COLO668 (cell line): ENCODE data around the gene HMX3.
A peak's percentile ranks its signal among the peaks of the same experiment; 100 is the strongest.

Experiments
- DNase-seq: peaks from one replicate; lab custom pipeline; 2025; ENCODE audit not compliant: unreplicated experiment; lab: John Stamatoyannopoulos, UW

HMX3 gene

DNA sequence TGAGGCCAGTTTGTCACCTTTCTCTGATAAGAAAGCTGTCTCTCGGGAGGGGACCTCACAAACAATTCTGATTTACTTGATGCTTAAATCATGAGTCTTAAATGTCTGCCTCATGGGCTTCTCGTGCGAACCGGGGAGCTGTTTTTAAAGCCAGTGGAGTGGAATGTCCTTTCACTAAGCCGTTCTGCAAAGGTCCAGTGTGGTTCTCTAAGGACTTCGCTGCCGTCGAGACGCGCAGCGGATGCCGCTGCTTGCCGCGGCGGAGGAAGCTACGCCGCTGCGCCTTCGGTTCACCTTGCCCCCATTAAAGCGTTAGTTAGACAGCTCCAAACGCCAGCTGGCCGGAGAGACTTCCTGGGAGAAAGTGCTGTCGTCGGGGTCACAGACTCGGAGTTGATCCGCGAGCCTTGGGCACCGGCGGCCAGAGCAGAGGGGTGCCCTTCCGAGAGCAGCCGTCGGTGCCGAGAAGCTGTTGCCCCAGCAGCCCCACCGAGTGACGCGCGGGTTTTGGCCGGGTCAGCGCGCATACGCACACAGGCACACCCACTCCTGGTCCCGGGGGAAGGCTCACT, 1.3 kb upstream of the HMX3 start:
- no peak for DNase-seq

GRCh38 chr10:123134915-123135414, 805 bp upstream of the HMX3 start:
- peak; percentile 17 for DNase-seq

DNA sequence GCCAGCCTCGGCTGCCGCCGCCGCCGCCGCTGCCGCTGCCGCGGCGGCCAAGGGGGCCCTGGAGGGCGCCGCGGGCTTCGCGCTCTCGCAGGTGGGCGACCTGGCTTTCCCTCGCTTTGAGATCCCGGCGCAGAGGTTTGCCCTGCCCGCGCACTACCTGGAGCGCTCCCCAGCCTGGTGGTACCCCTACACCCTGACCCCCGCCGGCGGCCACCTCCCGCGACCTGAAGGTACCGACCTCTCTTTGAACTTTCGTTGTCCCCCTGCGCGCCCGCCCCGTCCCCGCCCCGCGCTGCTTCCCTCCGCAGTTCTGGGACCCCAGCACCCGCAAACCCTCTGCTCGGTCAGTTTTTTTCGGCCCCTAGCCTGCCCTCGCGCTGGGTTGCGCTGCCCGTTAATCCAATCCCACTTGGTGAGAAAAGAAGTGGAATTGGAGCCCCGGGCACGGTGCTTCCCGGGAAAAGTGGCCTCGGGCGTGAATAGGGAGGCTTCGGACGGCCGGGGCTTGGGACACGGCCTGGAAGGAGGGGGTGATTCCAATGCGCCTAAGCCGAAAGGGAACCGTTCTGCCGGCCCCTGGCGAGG, 543 bp downstream of the HMX3 start:
- no peak for DNase-seq

GRCh38 chr10:123136806-123137642, 1.3 kb downstream of the HMX3 start:
- peak; percentile 25 for DNase-seq

DNA sequence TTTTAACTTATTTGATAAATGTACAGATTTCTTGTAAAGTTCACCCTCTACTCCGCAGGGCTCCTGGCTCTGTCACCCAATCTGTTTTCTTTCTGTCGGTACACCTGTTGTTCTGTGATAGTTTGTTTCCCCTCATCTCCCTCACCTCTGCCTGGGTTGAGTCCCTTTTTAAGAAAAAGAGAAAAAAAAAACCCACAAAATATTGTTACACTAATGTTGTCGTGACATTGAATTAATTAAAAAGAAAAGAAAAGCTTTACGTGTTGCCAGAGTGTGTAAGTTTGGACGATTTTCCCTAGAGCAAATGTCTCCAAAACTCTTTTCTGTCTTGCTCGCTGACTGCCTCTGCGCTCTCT, 3.4 kb downstream of the HMX3 start:
- no peak for DNase-seq

DNA sequence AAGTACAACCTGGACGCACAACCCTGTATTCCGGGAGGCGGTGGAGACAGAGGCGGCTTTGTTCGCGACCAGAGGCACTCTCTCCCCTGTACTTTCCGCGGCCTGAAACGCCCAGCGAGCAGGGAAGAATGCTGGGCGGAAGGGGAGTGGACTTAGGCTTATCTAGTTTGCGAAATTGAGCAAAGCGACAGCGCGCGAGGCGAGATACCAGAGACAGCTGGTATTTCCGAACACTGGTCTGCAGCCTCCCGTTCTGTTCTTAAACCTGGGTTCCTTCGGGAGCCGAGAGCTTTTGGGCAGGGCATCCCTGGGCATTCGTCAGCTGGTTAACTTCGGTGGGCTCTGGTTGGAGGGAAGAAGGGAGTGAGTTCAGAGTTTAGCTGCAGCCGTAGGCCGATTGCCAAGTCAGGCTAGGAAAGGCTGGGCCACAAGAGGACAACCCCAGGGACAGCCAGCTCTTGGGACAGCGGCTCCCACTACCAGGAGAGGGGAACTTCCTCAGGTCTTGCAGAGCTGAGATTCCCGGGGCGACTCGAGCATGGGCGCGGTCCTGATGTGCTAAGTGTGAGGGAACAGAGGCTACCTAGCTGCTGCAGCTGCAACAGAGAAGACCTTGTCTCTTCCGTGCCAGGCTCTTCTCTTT, 3.9 kb downstream of the HMX3 start:
- DNase-seq = no peak

DNA sequence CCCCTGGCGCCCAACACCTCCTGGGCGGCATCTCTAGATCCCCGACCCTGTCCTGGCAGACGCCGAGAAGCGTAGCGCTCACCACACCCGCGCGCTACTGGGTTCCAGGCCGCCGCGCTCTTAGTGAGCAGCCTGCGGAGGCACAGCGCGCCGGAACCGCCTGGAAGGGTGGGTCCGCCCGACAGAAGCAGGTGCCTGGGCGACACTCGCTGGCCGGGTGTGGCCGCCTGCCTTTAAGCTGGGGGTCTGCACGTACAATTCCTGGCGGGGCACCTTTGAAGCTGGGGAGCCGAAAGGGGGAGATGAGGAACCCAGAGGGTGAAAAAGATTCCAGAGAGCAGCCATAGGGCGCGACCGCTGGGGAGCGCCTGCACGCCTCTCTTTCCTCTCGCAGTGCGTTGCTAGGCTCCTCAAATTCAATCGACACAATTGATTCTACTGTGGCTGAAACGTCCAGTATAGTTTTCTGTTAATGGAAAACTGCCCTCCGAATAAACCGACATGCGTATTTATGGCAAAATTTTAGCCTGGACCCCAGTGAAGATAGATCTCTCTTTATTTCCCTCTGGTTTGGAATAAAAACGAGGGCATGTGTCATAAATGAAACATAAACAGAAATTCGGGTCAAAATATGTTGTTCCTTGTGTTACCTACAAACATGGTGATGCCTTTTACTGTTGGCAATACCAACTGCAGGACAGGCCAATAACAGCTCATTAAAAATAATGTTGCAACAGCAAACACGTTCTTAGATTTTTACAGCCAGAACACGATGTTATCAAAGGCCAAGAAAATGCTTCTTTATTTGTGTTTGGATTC, 4.6 kb downstream of the HMX3 start:
- DNase-seq = peak; percentile 32

GRCh38 chr10:123140983-123141390, 5.2 kb downstream of the HMX3 start:
- no peak for DNase-seq

- no peak for DNase-seq
Measured at GRCh38 chr10:123141791-123142700, 6.3 kb downstream of the HMX3 start.

- DNase-seq = no peak
Measured at GRCh38 chr10:123142701-123143161, 7.0 kb downstream of the HMX3 start.

GRCh38 chr10:123143162-123143824, 7.5 kb downstream of the HMX3 start:
- DNase-seq = no peak

GRCh38 chr10:123143825-123144168, 8.0 kb downstream of the HMX3 start:
- DNase-seq = no peak

GRCh38 chr10:123144697-123145541, 9.1 kb downstream of the HMX3 start:
- DNase-seq = peak; percentile 4

GRCh38 chr10:123145542-123146012, 9.8 kb downstream of the HMX3 start:
- DNase-seq = no peak

DNA sequence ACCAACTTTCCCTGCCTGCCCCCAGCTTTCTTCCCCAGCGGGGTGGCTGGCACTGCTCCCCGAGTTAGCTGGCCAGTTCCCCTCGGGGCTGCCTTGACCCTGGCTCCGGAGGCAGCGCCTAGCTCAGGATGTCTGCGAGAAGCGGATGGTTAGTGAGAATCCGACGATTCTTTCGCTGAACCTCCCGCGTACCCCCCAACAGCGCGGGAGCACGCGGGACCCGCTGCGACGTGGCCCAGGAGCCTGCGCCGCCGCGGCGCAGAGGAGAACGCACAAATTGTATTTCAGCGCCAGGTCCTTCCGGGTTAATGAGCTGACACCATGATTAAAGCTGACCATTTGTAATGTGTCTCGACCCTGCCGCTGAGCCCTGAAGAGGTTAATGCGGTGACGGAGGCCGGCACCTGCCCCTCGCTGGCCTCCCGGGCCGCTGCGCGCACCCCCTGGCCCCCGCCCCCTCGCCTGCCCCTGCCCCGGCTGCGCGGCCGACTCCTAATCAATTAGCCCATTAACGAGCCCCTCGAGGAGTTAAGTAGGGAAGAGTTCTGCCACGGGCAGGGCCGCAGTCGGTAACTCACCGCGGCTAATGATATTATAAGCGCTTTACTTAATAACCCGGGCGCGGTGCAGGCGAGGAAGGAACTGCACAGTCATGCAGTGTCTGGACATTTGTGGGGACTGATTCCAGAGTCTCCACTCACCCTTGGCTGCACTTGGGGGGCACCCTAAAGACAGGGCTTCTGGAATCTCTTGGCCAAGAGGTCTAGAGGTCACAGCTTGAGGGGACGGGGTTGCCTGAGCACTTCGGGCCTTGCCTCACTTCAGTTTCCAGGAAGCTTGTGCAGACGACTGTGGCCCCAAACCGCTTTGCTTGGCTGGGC, 10.5 kb downstream of the HMX3 start:
- DNase-seq = no peak

DNA sequence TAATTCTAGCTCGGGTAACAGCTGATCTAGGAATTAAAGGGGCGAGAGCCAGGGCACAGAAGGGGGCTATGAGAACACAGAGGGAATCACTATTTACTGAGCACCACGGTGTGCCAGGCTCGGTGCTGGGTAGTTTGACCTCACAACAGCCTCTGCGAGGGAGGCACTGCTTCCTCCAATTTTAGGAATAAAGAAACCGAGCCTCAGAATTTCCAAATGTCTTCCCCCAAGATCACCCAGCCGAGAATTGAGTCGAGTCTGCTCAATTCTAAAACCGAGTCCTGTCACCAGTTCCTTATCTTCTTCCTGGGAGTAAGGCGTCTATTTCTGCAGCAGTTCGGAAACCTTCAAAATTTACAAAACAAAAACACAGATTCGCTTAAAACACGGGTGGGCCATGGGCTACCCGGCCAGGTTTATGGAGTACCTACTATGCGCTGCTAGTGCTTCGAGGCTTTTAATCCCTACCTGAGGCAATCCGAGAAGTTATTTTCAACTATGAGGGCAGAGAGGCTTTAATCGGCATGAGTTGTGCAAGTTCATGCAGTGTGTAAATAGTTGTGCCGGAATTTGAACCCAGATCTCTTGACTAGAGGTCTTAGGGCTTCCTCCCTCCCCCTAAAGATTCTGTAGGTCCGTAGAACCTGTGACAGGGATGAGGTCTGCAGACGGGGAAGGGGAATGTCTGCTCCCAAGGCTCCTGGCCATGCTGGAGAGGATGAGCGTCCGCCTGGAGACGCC, 11.3 kb downstream of the HMX3 start:
- DNase-seq = no peak
